Measurements from ENCODE around the gene RNU4-1. TPM values are rescaled to one million over a fixed set of nuclear protein-coding genes. Genes with fewer than 3 reads are reported as not detected.
A peak's percentile ranks its signal among the peaks of the same experiment; 100 is the strongest.

The RNU4-1 gene
- total RNA-seq = under 0.01 TPM in 2 replicates

GRCh38 chr12:120292661-120293531 lies at the start of gene RNU4-1:
Gene RNU4-1 (minus strand): TSS chr12:120293237.

GRCh38 chr12:120327593-120327992 lies 34.6 kb upstream of the RNU4-1 start, which contains the start of gene PLA2G1B:
Gene PLA2G1B (minus strand): TSS chr12:120327779. CDS start chr12:120327753, 26 bp downstream.

GRCh38 chr12:120301962-120302815 lies 9.2 kb upstream of the RNU4-1 start, which contains the start of gene SIRT4:
Gene SIRT4 (plus strand): TSS chr12:120302321. CDS start chr12:120303562, 1,241 bp downstream.

GRCh38 chr12:120265473-120266179 lies 27.4 kb downstream of the RNU4-1 start, which contains the start of gene PXN:
Gene PXN (minus strand): TSS chr12:120265730. CDS start chr12:120265629, 101 bp downstream.

Small RNA genes lying within 50 kb of the gene (small RNA-seq; reads per million reads assigned to genes)
- gene RNU4-1 (101 reads per million, percentile 98 among the genes with 10 or more reads in this experiment), gene RNU4-2 (255 reads per million, percentile 99 among the genes with 10 or more reads in this experiment), gene RNU6-1088P (not detected)

Other genes starting within 250 kb of the RNU4-1 start
- gene RAB35, start 176.5 kb downstream of the RNU4-1 start, total RNA-seq = 24.6 and 32.5 TPM in 2 replicates
- gene GCN1, start 98.5 kb downstream of the RNU4-1 start, total RNA-seq = 153 and 177 TPM in 2 replicates
- gene RPLP0, start 92.1 kb downstream of the RNU4-1 start, total RNA-seq = 2,557 and 4,467 TPM in 2 replicates
- 60.6 and 126 TPM in 2 replicates for gene PXN, start 27.5 kb downstream of the RNU4-1 start, total RNA-seq
- under 0.01 TPM in 2 replicates for gene RNU4-2, start 1.3 kb downstream of the RNU4-1 start, total RNA-seq
- 0.59 and 0.73 TPM in 2 replicates for gene SIRT4, start 9.1 kb upstream of the RNU4-1 start, total RNA-seq
- gene PLA2G1B, start 34.5 kb upstream of the RNU4-1 start, total RNA-seq = not detected in 2 replicates
- under 0.01 TPM in 1 of 2 replicates, not detected in the other for gene MSI1, start 75.9 kb upstream of the RNU4-1 start, total RNA-seq
- 197 and 321 TPM in 2 replicates for gene COX6A1, start 144.9 kb upstream of the RNU4-1 start, total RNA-seq
- gene TRIAP1, start 153.1 kb upstream of the RNU4-1 start, total RNA-seq = 23.9 and 28.0 TPM in 2 replicates
- 20.2 and 25.8 TPM in 2 replicates for gene GATC, start 153.2 kb upstream of the RNU4-1 start, total RNA-seq
- 116 and 137 TPM in 2 replicates for gene SRSF9, start 176.5 kb upstream of the RNU4-1 start, total RNA-seq
- gene DYNLL1, start 202.9 kb upstream of the RNU4-1 start, total RNA-seq = 208 and 216 TPM in 2 replicates
- 18.0 and 19.5 TPM in 2 replicates for gene COQ5, start 235.9 kb upstream of the RNU4-1 start, total RNA-seq
- gene RNF10, start 241.1 kb upstream of the RNU4-1 start, total RNA-seq = 103 and 107 TPM in 2 replicates

Measured in subcutaneous preadipocyte (primary cell).